Loucy (cell line): ENCODE data around the gene SLC44A1.
A peak's percentile ranks its signal among the peaks of the same experiment; 100 is the strongest.

Experiments
- H2AFZ ChIP-seq: fragments of 200-600 bp; sonication (generic); 2 replicates; pipeline ENCODE4 v1.6.0; 2016; ENCODE audit warnings: antibody characterized with exemption, mild to moderate bottlenecking, low read length, moderate library complexity
- H3F3A ChIP-seq: fragments of 200-600 bp; 2 replicates; pipeline ENCODE4 v1.6.0; 2016; ENCODE audit warnings: antibody characterized with exemption, low read depth, mild to moderate bottlenecking
- H3K27me3 ChIP-seq: fragments of 200-600 bp; sonication (generic); 2 replicates; pipeline ENCODE4 v1.6.1; 2014; ENCODE audit warnings: low read length, mild to moderate bottlenecking; ENCODE audit not compliant: insufficient read depth, poor library complexity, severe bottlenecking
- H3K36me3 ChIP-seq: fragments of 200-600 bp; sonication (generic); 2 replicates; pipeline ENCODE4 v1.6.1; 2016; ENCODE audit warnings: low read length; ENCODE audit not compliant: insufficient read depth
- H3K4me1 ChIP-seq: fragments of 200-600 bp; sonication (generic); 2 replicates; pipeline ENCODE4 v1.5.1; 2014; ENCODE audit warnings: low read length, mild to moderate bottlenecking; ENCODE audit not compliant: insufficient read depth, poor library complexity, severe bottlenecking
- H3K4me2 ChIP-seq: fragments of 200-600 bp; sonication (generic); 2 replicates; pipeline ENCODE4 v1.6.0; 2014; ENCODE audit warnings: antibody characterized with exemption, low read length, low read depth, mild to moderate bottlenecking; ENCODE audit not compliant: poor library complexity, severe bottlenecking
- H3K4me3 ChIP-seq: fragments of 200-600 bp; sonication (generic); 2 replicates; pipeline ENCODE4 v1.5.1; 2014; ENCODE audit warnings: low read length, mild to moderate bottlenecking, mixed read lengths; ENCODE audit not compliant: poor library complexity, severe bottlenecking
- H3K79me2 ChIP-seq: fragments of 200-600 bp; sonication (generic); 2 replicates; pipeline ENCODE4 v1.6.1; 2014; ENCODE audit warnings: low read length; ENCODE audit not compliant: insufficient read depth
- H3K9ac ChIP-seq: fragments of 200-600 bp; sonication (generic); 2 replicates; pipeline ENCODE4 v1.6.0; 2014; ENCODE audit warnings: mild to moderate bottlenecking, low read depth, low read length, moderate library complexity; ENCODE audit not compliant: poor library complexity, severe bottlenecking
- H3K9me2 ChIP-seq: fragments of 200-600 bp; sonication (generic); replicated peaks from 2 replicates; pipeline ENCODE4 v1.6.1; 2016; ENCODE audit warnings: low read depth, low read length, mixed read lengths
- H3K9me3 ChIP-seq: fragments of 200-600 bp; sonication (generic); 2 replicates; pipeline ENCODE4 v1.6.1; 2014; ENCODE audit warnings: mild to moderate bottlenecking, antibody characterized with exemption, low read length, low read depth; ENCODE audit not compliant: insufficient read depth
- H4K20me1 ChIP-seq: fragments of 200-600 bp; sonication (generic); 2 replicates; pipeline ENCODE4 v1.6.0; 2014; ENCODE audit warnings: antibody characterized with exemption, low read length, mild to moderate bottlenecking; ENCODE audit not compliant: insufficient read depth, poor library complexity, severe bottlenecking
- EZH2phosphoT487 ChIP-seq: fragments of 200-600 bp; IDR thresholded peaks from 2 replicates; pipeline ENCODE4 v1.6.1; 2018; ENCODE audit warnings: antibody characterized with exemption, mild to moderate bottlenecking, moderate library complexity, borderline replicate concordance
- TF ChIP-seq, protein P1 (sequence below): fragments of 200-600 bp; sonication (generic); conservative IDR thresholded peaks from 2 replicates; pipeline ENCODE4 v1.5.1; 2014; ENCODE audit warnings: mild to moderate bottlenecking, antibody characterized with exemption, low read length

Gene SLC44A1

DNA sequence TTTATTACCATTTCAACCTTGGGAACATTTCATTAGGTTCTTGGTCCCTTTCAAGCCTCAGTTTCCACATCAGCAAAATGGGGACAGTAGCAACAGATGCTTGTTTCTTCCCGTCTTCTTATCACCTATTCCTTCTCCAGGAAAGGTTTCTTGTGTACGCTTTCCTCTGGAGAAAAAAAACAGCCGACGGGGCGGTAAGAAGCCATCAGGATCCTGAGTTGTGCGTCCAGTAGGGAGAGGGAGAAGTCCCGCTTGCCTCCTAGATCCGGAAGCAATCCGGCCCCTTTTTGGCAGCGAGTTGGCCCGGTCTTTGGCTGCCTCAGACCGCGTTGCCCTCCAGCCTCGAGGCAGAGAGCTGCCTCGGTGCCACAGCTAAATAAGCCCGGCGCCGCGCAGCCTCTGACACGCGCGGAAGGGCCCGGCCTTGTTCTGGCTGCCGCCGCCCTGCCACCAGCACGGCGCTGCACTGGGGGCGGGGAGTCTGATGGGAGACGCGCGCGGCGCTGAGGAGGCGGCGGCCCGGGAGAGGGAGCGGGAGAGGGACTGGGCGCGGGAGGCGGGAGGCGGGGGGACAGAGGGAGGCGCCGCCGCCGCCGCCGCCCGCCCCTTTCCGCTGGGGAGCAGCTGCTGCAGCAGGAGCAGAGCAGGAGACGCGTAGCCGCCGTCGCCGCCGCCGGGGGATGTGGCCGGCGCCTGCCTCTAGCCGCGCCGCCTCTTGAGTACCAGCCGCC lies at the start of gene SLC44A1:
Gene SLC44A1 (plus strand): TSS at position 649 of the 731 bp plus-strand sequence. CDS start 218 bp downstream, outside the sequence.
- TF ChIP-seq EZH2phosphoT487, result no peak
- TF ChIP-seq, protein P1, sequence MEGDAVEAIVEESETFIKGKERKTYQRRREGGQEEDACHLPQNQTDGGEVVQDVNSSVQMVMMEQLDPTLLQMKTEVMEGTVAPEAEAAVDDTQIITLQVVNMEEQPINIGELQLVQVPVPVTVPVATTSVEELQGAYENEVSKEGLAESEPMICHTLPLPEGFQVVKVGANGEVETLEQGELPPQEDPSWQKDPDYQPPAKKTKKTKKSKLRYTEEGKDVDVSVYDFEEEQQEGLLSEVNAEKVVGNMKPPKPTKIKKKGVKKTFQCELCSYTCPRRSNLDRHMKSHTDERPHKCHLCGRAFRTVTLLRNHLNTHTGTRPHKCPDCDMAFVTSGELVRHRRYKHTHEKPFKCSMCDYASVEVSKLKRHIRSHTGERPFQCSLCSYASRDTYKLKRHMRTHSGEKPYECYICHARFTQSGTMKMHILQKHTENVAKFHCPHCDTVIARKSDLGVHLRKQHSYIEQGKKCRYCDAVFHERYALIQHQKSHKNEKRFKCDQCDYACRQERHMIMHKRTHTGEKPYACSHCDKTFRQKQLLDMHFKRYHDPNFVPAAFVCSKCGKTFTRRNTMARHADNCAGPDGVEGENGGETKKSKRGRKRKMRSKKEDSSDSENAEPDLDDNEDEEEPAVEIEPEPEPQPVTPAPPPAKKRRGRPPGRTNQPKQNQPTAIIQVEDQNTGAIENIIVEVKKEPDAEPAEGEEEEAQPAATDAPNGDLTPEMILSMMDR, result no peak

DNA sequence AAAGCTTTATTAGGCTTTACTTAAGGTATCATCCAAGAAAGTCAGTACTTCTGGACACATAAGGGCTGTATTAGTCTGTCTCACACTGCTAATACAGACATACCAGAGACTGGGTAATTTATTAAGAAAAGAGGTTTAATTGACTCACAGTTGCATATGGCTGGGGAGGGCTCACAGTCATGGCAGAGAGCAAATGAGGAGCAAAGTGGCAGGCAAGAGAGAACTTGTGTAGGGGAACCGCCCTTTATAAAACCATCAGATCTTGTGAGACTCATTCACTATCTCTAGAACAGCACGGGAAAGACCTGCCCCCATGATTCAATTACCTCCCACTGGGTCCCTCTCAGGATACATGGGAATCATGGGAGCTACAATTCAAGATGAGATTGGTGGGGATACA lies 49.2 kb upstream of the SLC44A1 start:
- no peaks in the 10 kb centered on the region for H3K79me2 ChIP-seq
- no peak overlapping the region for H3K9ac ChIP-seq
- H3K4me1 ChIP-seq, result no peaks in the 10 kb centered on the region
- no peaks in the 10 kb centered on the region for H3F3A ChIP-seq
- no peak for TF ChIP-seq EZH2phosphoT487
- TF ChIP-seq, protein P1, result no peak
- H3K27me3 ChIP-seq, result no peaks in the 10 kb centered on the region
- no peak overlapping the region for H2AFZ ChIP-seq
- no peak overlapping the region for H3K4me3 ChIP-seq
- H3K36me3 ChIP-seq, result no peaks in the 10 kb centered on the region
- H3K9me3 ChIP-seq, result no peaks in the 10 kb centered on the region
- no peaks in the 10 kb centered on the region for H4K20me1 ChIP-seq
- no peaks in the 10 kb centered on the region for H3K9me2 ChIP-seq
- no peak overlapping the region for H3K4me2 ChIP-seq

More for the DNA sequence above, at the start of gene SLC44A1:
- peaks cover 36% of the 10 kb centered on the region for H4K20me1 ChIP-seq
- H3K9ac ChIP-seq, result peak within 1 kb of the TSS; percentile 72
- H3K9me3 ChIP-seq, result no peaks in the 10 kb centered on the region
- H2AFZ ChIP-seq, result peak within 1 kb of the TSS; percentile 96
- H3K4me3 ChIP-seq, result peak within 1 kb of the TSS; percentile 77
- no peaks in the 10 kb centered on the region for H3K36me3 ChIP-seq
- H3K9me2 ChIP-seq, result no peaks in the 10 kb centered on the region
- H3F3A ChIP-seq, result no peaks in the 10 kb centered on the region
- H3K27me3 ChIP-seq, result no peaks in the 10 kb centered on the region
- H3K79me2 ChIP-seq, result peaks cover 51% of the 10 kb centered on the region
- peak within 1 kb of the TSS; percentile 80 for H3K4me2 ChIP-seq
- H3K4me1 ChIP-seq, result peaks cover 44% of the 10 kb centered on the region

DNA sequence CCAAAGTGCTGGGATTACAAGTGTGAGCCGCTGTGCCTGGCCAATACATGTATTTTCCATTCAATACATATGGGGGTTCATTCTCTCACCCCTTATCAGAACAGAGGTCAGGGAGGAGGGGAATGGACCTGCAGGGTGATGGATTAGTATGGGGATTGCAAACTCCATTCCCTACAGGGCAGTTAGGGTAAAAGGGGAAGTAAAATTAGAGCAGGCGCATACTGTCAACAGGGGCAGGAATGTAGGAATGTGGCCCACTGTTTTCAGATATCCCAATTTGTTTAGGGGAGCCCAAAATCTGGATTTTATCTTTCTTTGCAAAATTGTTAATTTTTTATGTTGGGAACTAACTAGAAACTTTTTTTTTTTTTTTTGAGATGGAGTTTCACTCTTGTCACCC lies 46.4 kb upstream of the SLC44A1 start:
- Histone ChIP-seq H3K4me3 (no peak overlapping the region), H3K9me3 (no peaks in the 10 kb centered on the region), H3K9ac (no peak overlapping the region), H3K9me2 (no peaks in the 10 kb centered on the region), H3K36me3 (no peaks in the 10 kb centered on the region), H3K4me1 (no peaks in the 10 kb centered on the region), H4K20me1 (no peaks in the 10 kb centered on the region), H3F3A (no peaks in the 10 kb centered on the region), H3K79me2 (no peaks in the 10 kb centered on the region), H2AFZ (no peak overlapping the region), H3K27me3 (no peaks in the 10 kb centered on the region), H3K4me2 (no peak overlapping the region)
- TF ChIP-seq EZH2phosphoT487, result no peak
- TF ChIP-seq, protein P1, result no peak
